ENCODE data around the gene VAPB. TPM values are rescaled to one million over a fixed set of nuclear protein-coding genes. Genes with fewer than 3 reads are reported as not detected.

Gene VAPB
- total RNA-seq, 1 donor from 2014 or later = 12.9 TPM

DNA sequence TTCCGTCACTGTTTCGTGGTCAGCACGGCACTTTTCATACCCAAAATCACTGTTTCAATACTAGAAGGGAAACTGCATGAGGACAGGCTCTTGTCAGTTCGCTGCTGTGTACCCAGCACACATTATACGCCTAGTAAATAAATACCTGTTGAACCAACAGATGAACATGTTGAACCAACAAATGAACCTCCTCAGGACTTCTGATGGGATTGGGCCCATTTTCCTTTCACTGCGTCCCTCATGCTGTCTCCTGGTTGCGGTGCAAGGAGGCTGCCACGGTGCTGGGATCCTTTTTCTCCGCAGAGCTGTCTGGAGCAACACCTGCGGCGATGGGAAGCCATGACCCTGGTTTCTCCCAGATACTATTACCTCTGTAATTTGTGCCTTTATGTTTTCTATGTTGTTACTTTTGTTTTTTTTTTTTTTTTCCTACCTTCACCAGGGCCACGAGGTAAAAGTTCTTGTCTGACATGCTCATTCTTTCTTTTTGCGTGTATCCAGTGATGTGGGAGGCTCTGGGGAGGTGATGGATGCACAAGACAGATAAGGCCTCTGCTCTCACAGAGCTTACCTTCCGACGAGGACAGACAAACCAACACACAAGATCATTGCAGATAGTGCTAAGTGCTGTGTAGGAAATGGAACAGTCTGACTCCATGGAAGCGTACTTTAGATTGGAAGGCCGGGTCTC is 1.1 kb downstream of the VAPB start:
- peak overlapping the region; percentile 90 for H3K4me3 ChIP-seq (ENCODE audit: low read depth, low read length)

GRCh38 chr20:58390659-58391035 is 1.6 kb downstream of the VAPB start:
- Histone ChIP-seq H3K4me3 (ENCODE audit: low read depth, low read length) (no peak overlapping the region), H3K36me3 (ENCODE audit: control insufficient read depth, insufficient read depth, low read length) (no peaks in the 10 kb centered on the region), H3K27me3 (ENCODE audit: control insufficient read depth, insufficient read depth, low read length) (no peaks in the 10 kb centered on the region)
- FAIRE-seq (no peak), DNase-seq (ENCODE audit: low read depth) (no peak)
- no peak for TF ChIP-seq CTCF (IDR thresholded peaks at IDR 0.05; ENCODE audit: insufficient read depth, low read length, severe bottlenecking)

More for the DNA sequence above, 1.1 kb downstream of the VAPB start:
- TF ChIP-seq CTCF (IDR thresholded peaks at IDR 0.05; ENCODE audit: insufficient read depth, low read length, severe bottlenecking) = no peak
- Histone ChIP-seq H3K27me3 (ENCODE audit: control insufficient read depth, insufficient read depth, low read length) (no peaks in the 10 kb centered on the region), H3K36me3 (ENCODE audit: control insufficient read depth, insufficient read depth, low read length) (no peaks in the 10 kb centered on the region)
- DNase-seq (ENCODE audit: low read depth) (no peak), FAIRE-seq (no peak)

- Histone ChIP-seq H3K36me3 (ENCODE audit: control insufficient read depth, insufficient read depth, low read length) (no peaks in the 10 kb centered on the region), H3K4me3 (ENCODE audit: low read depth, low read length) (no peak overlapping the region), H3K27me3 (ENCODE audit: control insufficient read depth, insufficient read depth, low read length) (no peaks in the 10 kb centered on the region)
- DNase-seq (ENCODE audit: low read depth) (no peak), FAIRE-seq (no peak)
- no peak for TF ChIP-seq CTCF (IDR thresholded peaks at IDR 0.05; ENCODE audit: insufficient read depth, low read length, severe bottlenecking)
Observed at GRCh38 chr20:58392286-58392685, 3.3 kb downstream of the VAPB start.

- FAIRE-seq = no peak
- Histone ChIP-seq H3K36me3 (ENCODE audit: control insufficient read depth, insufficient read depth, low read length) (no peaks in the 10 kb centered on the region), H3K4me3 (ENCODE audit: low read depth, low read length) (no peak overlapping the region), H3K27me3 (ENCODE audit: control insufficient read depth, insufficient read depth, low read length) (no peaks in the 10 kb centered on the region)
- no peak for DNase-seq (ENCODE audit: low read depth)
- TF ChIP-seq CTCF (IDR thresholded peaks at IDR 0.05; ENCODE audit: insufficient read depth, low read length, severe bottlenecking) = no peak
Observed at GRCh38 chr20:58393299-58393698, 4.3 kb downstream of the VAPB start.

DNA sequence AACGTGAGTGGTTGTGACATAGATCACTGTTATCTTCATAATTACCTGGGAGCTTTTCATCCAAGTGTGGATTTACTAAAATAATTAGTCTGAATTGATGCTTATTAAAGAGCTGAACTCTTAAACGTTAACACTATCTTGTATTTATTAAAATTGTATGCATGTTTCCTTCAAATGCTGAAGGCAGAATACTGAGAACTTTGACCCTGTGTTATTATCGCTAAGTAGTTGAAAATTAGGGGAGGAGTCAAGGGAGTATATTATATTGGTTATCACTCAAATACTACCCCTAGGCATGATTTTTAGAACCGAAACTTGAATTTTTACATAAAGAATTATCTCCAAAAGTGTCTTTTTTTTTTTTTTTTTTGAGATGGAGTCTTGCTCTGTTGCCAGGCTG is 5.8 kb downstream of the VAPB start:
- Histone ChIP-seq H3K4me3 (ENCODE audit: low read depth, low read length) (no peak overlapping the region), H3K36me3 (ENCODE audit: control insufficient read depth, insufficient read depth, low read length) (no peaks in the 10 kb centered on the region), H3K27me3 (ENCODE audit: control insufficient read depth, insufficient read depth, low read length) (no peaks in the 10 kb centered on the region)
- no peak for FAIRE-seq
- DNase-seq (ENCODE audit: low read depth) = no peak
- no peak for TF ChIP-seq CTCF (IDR thresholded peaks at IDR 0.05; ENCODE audit: insufficient read depth, low read length, severe bottlenecking)

DNA sequence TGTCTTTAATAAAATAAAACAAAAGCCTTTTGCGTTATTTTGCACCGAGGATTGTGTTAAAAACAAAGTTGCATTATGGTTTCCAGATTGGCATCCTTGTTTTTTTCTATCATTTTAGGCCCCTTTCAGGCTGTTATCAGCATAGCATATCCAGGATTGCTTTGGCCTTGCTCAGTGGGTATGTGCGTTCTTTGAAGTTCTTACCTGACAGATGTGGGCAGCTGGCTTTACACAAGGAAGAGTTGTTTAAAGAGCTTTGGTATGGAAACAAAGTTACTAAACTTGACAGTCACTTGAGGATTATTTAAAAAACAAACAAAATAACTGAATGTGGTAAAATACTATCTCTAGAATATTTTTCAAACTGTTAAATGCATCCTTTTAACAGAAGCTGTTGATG is 6.6 kb downstream of the VAPB start:
- DNase-seq (ENCODE audit: low read depth) (no peak), FAIRE-seq (no peak)
- no peak for TF ChIP-seq CTCF (IDR thresholded peaks at IDR 0.05; ENCODE audit: insufficient read depth, low read length, severe bottlenecking)
- Histone ChIP-seq H3K4me3 (ENCODE audit: low read depth, low read length) (no peak overlapping the region), H3K27me3 (ENCODE audit: control insufficient read depth, insufficient read depth, low read length) (no peaks in the 10 kb centered on the region), H3K36me3 (ENCODE audit: control insufficient read depth, insufficient read depth, low read length) (no peaks in the 10 kb centered on the region)
